Transverse colon (tissue), 4 donors: ENCODE measurements around the gene ZNF544.

Source experiments
- CTCF ChIP-seq, 5 experiments: fragments of 200-600 bp in 3 of 5; fragments of 450-650 bp in 2 of 5; sonication (generic) in 3 of 5; IDR thresholded peaks; 1 replicate in 2 of 5; 2 replicates in 3 of 5; pipeline ENCODE4 v1.5.1; 2016 to 2017; ENCODE audit warnings: antibody characterized with exemption in 5 of 5, inconsistent platforms in 3 of 5, mild to moderate bottlenecking in 2 of 5, moderate library complexity in 1 of 5
- EP300 ChIP-seq: sonication (generic); formaldehyde crosslinking; IDR thresholded peaks from one replicate; pipeline ENCODE4 v1.6.1; 2017; ENCODE audit warnings: antibody characterized with exemption, low read depth
- POLR2A ChIP-seq: fragments of 450-650 bp; IDR thresholded peaks from one replicate; pipeline ENCODE4 v1.6.1; 2016; ENCODE audit warnings: antibody characterized with exemption, mild to moderate bottlenecking, moderate library complexity
- POLR2AphosphoS5 ChIP-seq, 3 donors: sonication (generic); formaldehyde crosslinking; IDR thresholded peaks; one replicate each; pipeline ENCODE4 v1.6.1; 2016; ENCODE audit warnings: antibody characterized with exemption in 3 of 3

GRCh38 chr19:58183817-58184215 lies 44.9 kb upstream of the ZNF544 start:
- TF ChIP-seq POLR2AphosphoS5 (IDR thresholded peaks at IDR 0.05) = no peak
- TF ChIP-seq CTCF (IDR thresholded peaks at IDR 0.05) = no peak
- no peak for TF ChIP-seq EP300
- no peak for TF ChIP-seq POLR2A
